Measurements from ENCODE around the gene BPGM. TPM values are rescaled to one million over a fixed set of nuclear protein-coding genes. Genes with fewer than 3 reads are reported as not detected.

Gene BPGM
- total and polyA plus RNA-seq, 2 donors = 19.2 to 31.9 TPM

DNA sequence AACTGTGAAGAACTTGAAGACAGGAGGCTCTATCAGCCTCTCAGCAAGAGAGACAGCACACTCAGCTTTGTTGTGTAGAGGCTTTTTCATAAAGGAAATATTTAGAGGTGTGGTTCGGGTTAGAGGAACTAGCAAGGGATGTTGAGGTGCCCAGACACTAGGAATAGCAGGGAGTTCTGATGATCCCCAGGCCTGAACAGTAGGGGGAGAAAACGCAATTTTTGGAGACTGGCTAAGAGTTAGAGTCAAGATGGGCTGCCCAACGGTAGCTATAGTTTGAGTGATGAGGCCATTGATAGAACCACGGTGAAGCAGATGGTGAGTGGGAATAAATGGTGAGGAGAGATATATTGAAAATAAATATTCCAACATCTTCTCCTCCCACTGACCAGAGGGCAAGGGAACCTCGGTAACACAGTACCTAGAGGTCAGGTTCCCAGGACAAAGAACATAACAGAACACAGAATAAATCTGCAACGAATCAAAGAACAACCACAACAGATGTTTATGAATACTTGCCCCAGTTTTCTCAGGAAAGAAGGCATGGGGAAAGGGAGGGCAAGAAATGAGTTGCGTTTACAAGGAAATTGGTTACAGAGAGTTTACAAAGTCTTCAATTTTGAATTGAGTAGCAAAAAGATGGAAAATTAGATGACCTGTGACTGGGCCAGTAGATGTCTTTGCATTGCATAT lies 24.2 kb upstream of the BPGM start:
- Histone ChIP-seq H3K4me3 (ENCODE audit: low read depth, low read length) (no peak overlapping the region), H3K36me3 (ENCODE audit: insufficient read depth) (no peaks in the 10 kb centered on the region), H3K4me1 (ENCODE audit: insufficient read depth) (no peaks in the 10 kb centered on the region), H3K27ac (ENCODE audit: low read depth) (no peak overlapping the region)
- WGBS = 81% methylated on average over 7 of the region's 7 CpGs
- no peak for DNase-seq (ENCODE audit: extremely low spot score)

DNA sequence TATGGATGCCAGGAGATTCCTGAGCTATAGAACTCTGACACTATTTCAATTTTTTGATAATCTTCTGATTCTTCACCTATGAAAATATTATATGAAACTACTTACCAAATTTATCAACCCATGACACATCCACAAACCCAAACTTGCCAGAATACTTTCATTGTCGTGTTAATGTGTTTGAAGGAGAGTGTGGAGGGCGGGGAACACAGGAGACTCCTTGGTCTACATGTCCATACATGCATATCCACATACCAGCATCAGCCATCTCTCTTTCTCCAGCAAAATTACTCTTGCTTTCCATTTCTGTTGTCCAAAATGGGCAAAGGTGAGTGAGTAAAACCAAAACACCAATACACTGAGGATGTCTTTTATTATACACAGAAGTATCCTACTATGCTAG lies 23.5 kb upstream of the BPGM start:
- no peak for DNase-seq (ENCODE audit: extremely low spot score)
- Histone ChIP-seq H3K27ac (ENCODE audit: low read depth) (no peak overlapping the region), H3K4me3 (ENCODE audit: low read depth, low read length) (no peak overlapping the region), H3K36me3 (ENCODE audit: insufficient read depth) (no peaks in the 10 kb centered on the region), H3K4me1 (ENCODE audit: insufficient read depth) (no peaks in the 10 kb centered on the region)
- 67% methylated on average over 2 of the region's 2 CpGs for WGBS

DNA sequence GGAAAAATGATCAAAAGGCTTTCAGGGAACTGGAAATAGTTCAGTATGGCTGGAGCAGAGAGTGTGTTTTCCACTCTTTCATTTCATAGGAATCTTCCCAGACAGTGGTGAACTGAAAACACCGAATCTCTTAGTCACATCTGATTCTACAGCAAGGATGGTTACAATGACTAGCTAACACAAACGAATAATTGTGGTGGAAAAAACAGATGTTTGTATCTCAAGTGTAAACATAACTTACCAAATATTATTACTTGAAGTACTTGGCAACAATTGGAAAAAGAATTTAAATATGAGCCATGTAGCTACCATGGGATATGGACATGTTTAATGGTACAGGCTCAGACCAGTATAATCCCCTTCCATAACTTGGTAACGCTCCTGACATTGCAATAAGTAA lies 21.1 kb upstream of the BPGM start:
- no peaks in the 10 kb centered on the region for H3K36me3 ChIP-seq (ENCODE audit: insufficient read depth)
- WGBS = 49% methylated on average over 3 of the region's 3 CpGs
- no peak overlapping the region for H3K27ac ChIP-seq (ENCODE audit: low read depth)
- DNase-seq (ENCODE audit: extremely low spot score) = no peak
- H3K4me1 ChIP-seq (ENCODE audit: insufficient read depth) = no peaks in the 10 kb centered on the region
- H3K4me3 ChIP-seq (ENCODE audit: low read depth, low read length) = no peak overlapping the region

DNA sequence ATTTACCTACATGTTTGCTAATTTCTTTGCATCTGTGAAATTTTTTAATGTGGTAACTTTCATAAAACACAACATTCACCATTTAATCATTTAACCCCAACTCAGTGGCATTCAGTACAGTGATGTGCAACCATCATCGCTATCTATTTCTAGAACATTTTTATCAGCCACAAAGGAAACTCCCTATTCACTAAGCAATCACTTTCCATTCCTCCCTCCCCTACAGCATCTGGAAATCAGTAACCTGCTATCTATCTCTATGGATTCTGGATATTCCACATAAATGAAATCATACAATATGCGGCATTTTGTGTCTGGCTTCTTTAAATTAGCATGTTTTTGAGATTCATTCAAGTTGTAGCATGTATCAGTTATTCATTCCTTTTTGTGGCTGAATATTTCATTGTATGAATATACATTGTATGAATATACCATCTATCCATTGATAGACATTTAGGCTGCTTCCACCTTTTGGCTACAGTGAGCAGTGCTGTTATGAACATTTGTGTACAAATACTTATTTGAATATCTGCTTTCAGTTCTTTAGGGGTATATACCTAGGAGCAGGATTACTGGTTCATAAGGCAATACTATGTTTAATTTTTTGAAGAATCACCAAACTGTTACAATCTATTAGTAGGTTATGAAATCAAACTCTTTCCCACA lies 19.4 kb upstream of the BPGM start:
- Histone ChIP-seq H3K4me3 (ENCODE audit: low read depth, low read length) (no peak overlapping the region), H3K27ac (ENCODE audit: low read depth) (no peak overlapping the region), H3K4me1 (ENCODE audit: insufficient read depth) (no peaks in the 10 kb centered on the region), H3K36me3 (ENCODE audit: insufficient read depth) (no peaks in the 10 kb centered on the region)
- 89% methylated on average over 2 of the region's 2 CpGs for WGBS
- DNase-seq (ENCODE audit: extremely low spot score) = no peak

DNA sequence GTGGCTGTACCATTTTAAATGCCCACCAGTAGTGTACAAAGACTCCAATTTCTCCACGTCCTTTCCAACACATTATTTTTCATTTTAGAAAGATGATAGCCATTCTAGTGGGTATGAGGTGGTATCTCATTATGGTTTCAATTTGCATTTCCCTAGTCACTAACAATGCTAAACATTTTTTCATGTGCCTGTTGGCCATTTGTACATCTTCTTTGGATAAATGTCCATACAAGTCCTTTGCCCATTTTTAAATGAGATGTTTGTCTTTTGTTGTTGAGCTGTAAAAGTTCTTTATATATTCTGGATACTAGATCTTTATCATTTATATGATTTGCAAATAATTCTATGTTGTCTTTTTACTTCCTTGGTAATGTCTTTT lies 18.9 kb upstream of the BPGM start:
- Histone ChIP-seq H3K4me3 (ENCODE audit: low read depth, low read length) (no peak overlapping the region), H3K36me3 (ENCODE audit: insufficient read depth) (no peaks in the 10 kb centered on the region), H3K27ac (ENCODE audit: low read depth) (no peak overlapping the region), H3K4me1 (ENCODE audit: insufficient read depth) (no peaks in the 10 kb centered on the region)
- WGBS = 0% methylated on average over 1 of the region's 1 CpG
- DNase-seq (ENCODE audit: extremely low spot score) = no peak

DNA sequence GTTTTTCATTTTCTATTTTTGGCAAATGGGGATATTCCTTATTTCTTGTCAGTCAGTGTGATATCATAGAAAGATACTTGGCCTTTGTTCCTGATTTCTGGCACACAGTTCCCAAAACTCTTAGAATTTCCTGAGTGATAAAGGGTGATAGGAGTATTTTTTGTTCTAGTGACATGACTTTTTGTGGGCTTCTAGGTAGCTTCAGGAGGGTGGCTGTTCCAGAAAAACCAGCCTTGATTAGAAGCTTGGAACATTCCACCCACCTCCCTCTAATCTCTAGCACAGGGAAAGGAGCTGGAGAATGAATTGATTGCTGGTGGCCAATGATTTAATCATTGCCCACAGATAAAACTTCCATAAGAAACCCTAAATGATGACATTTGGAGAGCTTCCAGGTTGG lies 17.2 kb upstream of the BPGM start:
- Histone ChIP-seq H3K4me1 (ENCODE audit: insufficient read depth) (no peaks in the 10 kb centered on the region), H3K4me3 (ENCODE audit: low read depth, low read length) (no peak overlapping the region), H3K36me3 (ENCODE audit: insufficient read depth) (no peaks in the 10 kb centered on the region), H3K27ac (ENCODE audit: low read depth) (no peak overlapping the region)
- DNase-seq (ENCODE audit: extremely low spot score) = no peak

DNA sequence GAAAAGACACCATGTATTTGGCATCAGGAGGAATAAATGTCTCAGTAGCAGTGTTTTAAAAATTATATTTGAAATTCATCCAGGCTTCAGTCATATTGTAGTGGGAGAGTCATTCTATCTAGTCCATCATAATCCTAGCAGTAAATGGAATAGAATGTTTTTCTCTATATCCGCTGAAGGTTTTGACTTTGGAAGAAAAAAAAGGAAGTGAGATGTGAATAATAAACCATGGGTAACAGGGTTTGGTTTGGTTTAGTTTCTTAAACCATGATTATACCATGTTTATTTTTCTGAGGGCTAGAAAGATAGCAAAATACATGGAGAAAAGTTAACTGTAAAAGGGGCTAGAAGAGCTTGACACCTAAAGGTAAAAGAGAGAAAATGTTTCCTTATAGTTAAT lies 16.4 kb upstream of the BPGM start:
- no peak for DNase-seq (ENCODE audit: extremely low spot score)
- Histone ChIP-seq H3K36me3 (ENCODE audit: insufficient read depth) (no peaks in the 10 kb centered on the region), H3K4me1 (ENCODE audit: insufficient read depth) (no peaks in the 10 kb centered on the region), H3K4me3 (ENCODE audit: low read depth, low read length) (no peak overlapping the region), H3K27ac (ENCODE audit: low read depth) (no peak overlapping the region)
- 42% methylated on average over 1 of the region's 1 CpG for WGBS

DNA sequence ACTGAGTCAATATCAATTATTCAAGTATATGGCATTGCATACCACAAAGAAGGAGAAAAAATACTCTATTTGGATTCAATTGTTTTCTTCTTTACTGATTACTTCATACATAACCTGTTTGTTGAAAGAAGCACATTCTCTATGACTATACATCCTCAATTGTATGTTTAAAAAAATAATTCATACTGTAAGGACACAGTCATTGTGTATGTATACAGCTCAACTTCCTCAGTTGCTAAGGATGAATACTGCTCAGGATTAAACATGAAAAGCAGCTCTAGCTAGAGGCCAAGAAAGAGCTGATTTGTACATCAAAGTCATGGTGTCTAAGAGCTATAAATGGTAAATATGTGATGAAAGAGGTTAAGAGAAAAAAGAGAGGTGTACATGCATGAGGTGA lies 15.8 kb upstream of the BPGM start:
- no peaks in the 10 kb centered on the region for H3K4me1 ChIP-seq (ENCODE audit: insufficient read depth)
- H3K27ac ChIP-seq (ENCODE audit: low read depth) = no peak overlapping the region
- DNase-seq (ENCODE audit: extremely low spot score) = no peak
- H3K4me3 ChIP-seq (ENCODE audit: low read depth, low read length) = no peak overlapping the region
- no peaks in the 10 kb centered on the region for H3K36me3 ChIP-seq (ENCODE audit: insufficient read depth)

DNA sequence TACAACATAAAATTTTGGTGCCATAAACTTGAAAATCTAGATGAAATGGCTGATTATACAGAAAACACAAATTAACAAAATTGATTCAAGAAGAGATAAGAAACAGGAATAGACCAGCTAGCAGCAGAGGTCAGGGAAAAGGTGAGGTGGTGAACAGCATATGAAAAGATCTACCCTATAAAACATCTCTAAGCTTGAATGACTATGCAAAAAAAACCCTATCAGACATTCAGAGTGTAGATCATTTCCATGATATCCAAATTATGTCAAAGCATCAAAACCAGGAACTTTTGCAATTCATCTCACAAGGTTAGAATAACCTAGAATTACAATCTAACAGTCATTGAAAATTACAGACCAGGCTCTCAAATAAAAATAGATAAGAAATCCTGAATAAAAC lies 14.6 kb upstream of the BPGM start:
- Histone ChIP-seq H3K4me1 (ENCODE audit: insufficient read depth) (no peaks in the 10 kb centered on the region), H3K27ac (ENCODE audit: low read depth) (no peak overlapping the region), H3K36me3 (ENCODE audit: insufficient read depth) (no peaks in the 10 kb centered on the region), H3K4me3 (ENCODE audit: low read depth, low read length) (no peak overlapping the region)
- no peak for DNase-seq (ENCODE audit: extremely low spot score)

DNA sequence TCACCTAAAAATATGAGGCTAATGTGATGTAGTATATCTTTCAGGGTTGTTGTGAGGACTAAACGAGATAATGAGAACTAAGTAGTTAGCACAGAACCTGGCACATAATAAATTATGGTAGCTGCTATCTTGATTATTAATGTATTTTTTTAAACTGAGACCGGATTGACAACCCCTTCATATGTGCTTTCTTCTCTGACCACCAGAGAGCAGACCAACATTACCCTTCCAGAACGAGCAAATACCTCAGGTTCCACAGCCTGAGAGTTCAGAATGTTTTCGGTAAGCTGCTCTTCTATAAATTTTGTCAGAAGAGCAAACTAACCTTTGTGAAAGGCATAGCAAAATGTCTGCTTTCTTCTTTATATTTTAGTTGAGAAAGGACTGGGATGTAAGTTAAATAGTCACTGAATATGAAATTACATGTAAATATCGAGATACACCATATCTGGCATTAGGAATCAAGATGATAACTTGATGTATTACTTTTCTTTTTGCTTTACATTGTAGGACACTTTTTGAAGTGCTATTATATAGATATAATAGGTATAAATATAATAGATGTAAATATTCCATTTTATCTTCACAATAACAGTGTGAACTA lies 13.6 kb upstream of the BPGM start:
- no peaks in the 10 kb centered on the region for H3K36me3 ChIP-seq (ENCODE audit: insufficient read depth)
- WGBS = 32% methylated on average over 5 of the region's 5 CpGs
- DNase-seq (ENCODE audit: extremely low spot score) = no peak
- H3K4me1 ChIP-seq (ENCODE audit: insufficient read depth) = no peaks in the 10 kb centered on the region
- H3K4me3 ChIP-seq (ENCODE audit: low read depth, low read length) = no peak overlapping the region
- no peak overlapping the region for H3K27ac ChIP-seq (ENCODE audit: low read depth)

DNA sequence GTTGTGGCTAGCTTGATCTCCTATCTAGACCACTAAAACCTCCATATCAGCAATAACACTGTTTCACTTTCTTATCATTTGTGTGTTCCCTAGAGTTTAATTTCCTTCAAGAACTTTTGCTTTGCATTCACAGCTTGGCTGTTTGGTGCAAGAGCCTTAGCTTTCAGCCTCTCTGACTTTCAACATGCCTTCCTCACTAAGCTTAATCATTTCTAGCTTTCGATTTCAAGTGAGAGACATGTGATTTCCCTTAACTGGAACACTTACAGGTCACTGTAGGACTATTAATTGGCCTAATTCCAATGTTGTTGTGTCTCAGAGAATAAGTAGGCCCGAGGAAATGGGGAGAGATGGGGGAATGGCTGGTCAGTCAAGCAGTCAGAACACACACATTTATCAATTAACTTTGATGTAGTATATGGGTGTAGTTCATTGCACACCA lies 10.6 kb upstream of the BPGM start:
- no peaks in the 10 kb centered on the region for H3K4me1 ChIP-seq (ENCODE audit: insufficient read depth)
- H3K27ac ChIP-seq (ENCODE audit: low read depth) = no peak overlapping the region
- no peak for DNase-seq (ENCODE audit: extremely low spot score)
- H3K36me3 ChIP-seq (ENCODE audit: insufficient read depth) = no peaks in the 10 kb centered on the region
- 56% methylated on average over 2 of the region's 2 CpGs for WGBS
- no peak overlapping the region for H3K4me3 ChIP-seq (ENCODE audit: low read depth, low read length)

DNA sequence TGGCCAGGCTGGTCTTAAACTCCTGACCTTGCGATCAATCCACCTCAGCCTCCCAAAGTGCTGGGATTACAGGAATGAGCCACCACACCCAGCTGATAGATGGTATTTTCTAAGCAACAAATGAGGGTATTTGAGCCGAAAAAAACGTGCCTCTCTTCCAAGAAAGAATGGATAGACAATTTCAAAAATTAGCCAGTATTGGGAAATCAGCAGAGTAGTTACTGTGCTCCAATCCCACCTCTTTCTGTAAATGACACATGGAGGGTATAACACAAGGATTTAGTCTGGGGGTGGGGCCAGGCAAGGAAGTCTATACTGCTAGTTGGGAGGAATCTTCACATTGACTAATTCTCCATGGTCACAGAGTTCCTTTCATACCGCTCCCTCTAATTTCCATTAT lies 9.2 kb upstream of the BPGM start:
- Histone ChIP-seq H3K4me3 (ENCODE audit: low read depth, low read length) (no peak overlapping the region), H3K27ac (ENCODE audit: low read depth) (no peak overlapping the region), H3K36me3 (ENCODE audit: insufficient read depth) (no peaks in the 10 kb centered on the region), H3K4me1 (ENCODE audit: insufficient read depth) (no peaks in the 10 kb centered on the region)
- no peak for DNase-seq (ENCODE audit: extremely low spot score)
- WGBS = 86% methylated on average over 4 of the region's 4 CpGs

DNA sequence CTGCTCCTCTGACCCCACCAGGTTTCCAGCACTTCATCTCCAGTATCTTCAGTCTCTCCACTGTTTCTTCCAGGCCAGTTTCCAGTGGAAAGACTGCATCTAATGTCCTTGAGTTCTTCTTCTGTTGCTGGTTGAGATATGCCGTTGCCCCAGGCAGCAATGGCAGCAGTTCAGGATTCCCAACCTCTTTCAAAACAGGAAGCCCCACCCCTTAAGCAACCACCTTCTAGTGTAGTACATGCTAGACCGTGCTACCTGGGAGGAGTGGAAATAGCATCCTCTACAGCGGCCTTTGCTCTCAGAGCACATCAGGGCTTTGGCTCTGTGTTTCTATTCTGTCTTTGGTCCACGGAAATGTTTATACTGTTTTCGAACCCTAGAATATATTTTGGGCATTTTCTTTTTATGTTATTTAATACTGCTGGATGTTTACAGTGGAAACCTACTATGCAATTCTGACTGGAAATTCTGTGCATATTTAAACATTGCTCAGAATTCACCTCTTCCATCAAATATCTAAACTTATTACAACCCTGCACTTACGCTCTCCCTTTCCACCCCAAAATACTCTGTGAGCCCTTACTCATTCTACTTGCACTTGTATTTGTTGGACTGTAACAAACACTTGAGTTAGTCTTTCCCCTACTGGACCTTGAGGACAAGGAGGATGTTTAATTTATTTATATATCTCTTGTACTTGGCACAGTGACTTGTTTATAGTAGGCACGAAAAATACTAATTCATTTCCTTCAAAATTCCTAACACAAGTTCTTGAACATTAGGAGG lies 8.5 kb upstream of the BPGM start:
- H3K36me3 ChIP-seq (ENCODE audit: insufficient read depth) = no peaks in the 10 kb centered on the region
- no peak overlapping the region for H3K27ac ChIP-seq (ENCODE audit: low read depth)
- H3K4me3 ChIP-seq (ENCODE audit: low read depth, low read length) = no peak overlapping the region
- H3K4me1 ChIP-seq (ENCODE audit: insufficient read depth) = no peaks in the 10 kb centered on the region
- WGBS = 62% methylated on average over 7 of the region's 7 CpGs
- DNase-seq (ENCODE audit: extremely low spot score) = no peak

DNA sequence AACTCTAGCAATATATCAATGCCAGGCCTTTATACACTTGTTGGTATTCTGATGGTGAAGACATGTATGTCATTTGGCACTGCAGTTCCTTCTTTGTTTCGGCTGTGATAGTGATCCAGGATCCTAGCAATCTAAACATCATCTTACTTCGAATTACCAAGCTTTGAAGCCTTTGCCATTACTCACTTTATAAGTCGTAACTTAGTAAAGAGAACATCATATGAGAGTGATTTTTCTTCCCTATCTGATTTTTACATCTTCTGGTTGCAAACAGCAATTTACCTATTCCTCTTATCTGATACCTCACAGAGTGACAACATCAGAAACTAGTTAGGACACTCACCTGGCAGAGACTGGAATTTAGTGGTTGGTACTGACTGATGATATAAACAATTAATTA lies 7.6 kb upstream of the BPGM start:
- 60% methylated on average over 3 of the region's 3 CpGs for WGBS
- no peak for DNase-seq (ENCODE audit: extremely low spot score)
- Histone ChIP-seq H3K4me3 (ENCODE audit: low read depth, low read length) (no peak overlapping the region), H3K27ac (ENCODE audit: low read depth) (no peak overlapping the region), H3K4me1 (ENCODE audit: insufficient read depth) (no peaks in the 10 kb centered on the region), H3K36me3 (ENCODE audit: insufficient read depth) (no peaks in the 10 kb centered on the region)
